ENCODE results near the gene PLN. TPM values are rescaled to one million over a fixed set of nuclear protein-coding genes. Genes with fewer than 3 reads are reported as not detected.

PLN gene
- total RNA-seq, 1 donor from 2014 or later = not detected

- intact Hi-C loops (cut with micrococcal nuclease) = no loop called here
These were observed 11.6 kb upstream of the PLN start for GRCh38 chr6:118536478-118536877.

GRCh38 chr6:118537574-118537973 is 10.5 kb upstream of the PLN start:
- intact Hi-C loops (cut with micrococcal nuclease) = no loop called here

- intact Hi-C loops (cut with micrococcal nuclease) = no loop called here
These were observed 5.7 kb upstream of the PLN start for GRCh38 chr6:118542184-118542952.

- intact Hi-C loops (cut with micrococcal nuclease) = no loop called here
These were observed 4.0 kb upstream of the PLN start for GRCh38 chr6:118544105-118544504.

GRCh38 chr6:118546164-118546879 is 1.8 kb upstream of the PLN start:
- intact Hi-C loops (cut with micrococcal nuclease) = no loop called here

- intact Hi-C loops (cut with micrococcal nuclease) = no loop called here
These were observed 1.2 kb upstream of the PLN start for GRCh38 chr6:118546880-118547218.

GRCh38 chr6:118548613-118549012 is 517 bp downstream of the PLN start:
- intact Hi-C loops (cut with micrococcal nuclease) = no loop called here

- intact Hi-C loops (cut with micrococcal nuclease) = loop anchor here (1.0 to 10.0 kb wide), 6 partner anchors 8 to 947 kb away; partner anchors contain the start of genes GOPC, MAN1A1 and NUS1
These were observed 3.3 kb downstream of the PLN start for GRCh38 chr6:118551063-118552053.

GRCh38 chr6:118553132-118553531 is 5.0 kb downstream of the PLN start:
- intact Hi-C loops (cut with micrococcal nuclease) = loop anchor here (10.0 kb wide), 3 partner anchors 792 to 948 kb away; partner anchors contain the start of genes GOPC, MAN1A1 and NUS1

GRCh38 chr6:118554698-118555097 is 6.6 kb downstream of the PLN start:
- intact Hi-C loops (cut with micrococcal nuclease) = loop anchor here (10.0 kb wide), 3 partner anchors 790 to 950 kb away; partner anchors contain the start of genes GOPC, MAN1A1 and NUS1

GRCh38 chr6:118558464-118559217 is 10.5 kb downstream of the PLN start:
- intact Hi-C loops (cut with micrococcal nuclease) = loop anchor here (1.0 to 10.0 kb wide), 5 partner anchors 7 to 954 kb away; partner anchors contain the start of genes GOPC, MAN1A1 and NUS1

GRCh38 chr6:118559659-118560058 is 11.6 kb downstream of the PLN start:
- intact Hi-C loops (cut with micrococcal nuclease) = loop anchor here (1.0 to 10.0 kb wide), 5 partner anchors 8 to 955 kb away; partner anchors contain the start of genes FAM184A, GOPC, MAN1A1 and NUS1

- intact Hi-C loops (cut with micrococcal nuclease) = loop anchor here (10.0 kb wide), 1 partner anchor 513 kb away; the partner anchor contains the start of gene FAM184A
These were observed 14.2 kb downstream of the PLN start for GRCh38 chr6:118562248-118562647.

- intact Hi-C loops (cut with micrococcal nuclease) = loop anchor here (10.0 kb wide), 1 partner anchor 512 kb away; the partner anchor contains the start of gene FAM184A
These were observed 14.9 kb downstream of the PLN start for GRCh38 chr6:118562959-118563358.

- intact Hi-C loops (cut with micrococcal nuclease) = loop anchor here (1.0 to 10.0 kb wide), 9 partner anchors 53 to 545 kb away; partner anchors contain the start of genes CEP85L and FAM184A
These were observed 17.3 kb downstream of the PLN start for GRCh38 chr6:118565311-118565960.

- intact Hi-C loops (cut with micrococcal nuclease) = loop anchor here (10.0 kb wide), 1 partner anchor 507 kb away; the partner anchor contains the start of gene FAM184A
These were observed 19.9 kb downstream of the PLN start for GRCh38 chr6:118567974-118568373.

GRCh38 chr6:118569498-118569897 is 21.4 kb downstream of the PLN start:
- intact Hi-C loops (cut with micrococcal nuclease) = loop anchor here (10.0 kb wide), 1 partner anchor 505 kb away; the partner anchor contains the start of gene FAM184A

- intact Hi-C loops (cut with micrococcal nuclease) = no loop called here
These were observed 23.0 kb downstream of the PLN start for GRCh38 chr6:118571121-118571520.
